Suprapubic skin (tissue), 4 donors: ENCODE data around the gene MUCL3.

ENCODE experiments used
- CTCF ChIP-seq, 2 donors: fragments of 200-600 bp in 1 of 2; fragments of 450-650 bp in 1 of 2; sonication (generic) in 1 of 2; IDR thresholded peaks; one replicate each; pipeline ENCODE4 v1.5.1; 2016 to 2019; ENCODE audit warnings: antibody characterized with exemption in 2 of 2, mild to moderate bottlenecking in 1 of 2, moderate library complexity in 1 of 2
- EP300 ChIP-seq: sonication (generic); formaldehyde crosslinking; IDR thresholded peaks from one replicate; pipeline ENCODE4 v1.6.1; 2017; ENCODE audit warnings: antibody characterized with exemption
- POLR2A ChIP-seq, 2 donors: fragments of 450-650 bp; IDR thresholded peaks; one replicate each; pipeline ENCODE4 v1.6.1; 2017; ENCODE audit warnings: antibody characterized with exemption in 2 of 2, mild to moderate bottlenecking in 2 of 2, moderate library complexity in 2 of 2
- POLR2AphosphoS5 ChIP-seq, 3 donors: sonication (generic); formaldehyde crosslinking; IDR thresholded peaks; one replicate each; pipeline ENCODE4 v1.6.1; 2017; ENCODE audit warnings: antibody characterized with exemption in 3 of 3

DNA sequence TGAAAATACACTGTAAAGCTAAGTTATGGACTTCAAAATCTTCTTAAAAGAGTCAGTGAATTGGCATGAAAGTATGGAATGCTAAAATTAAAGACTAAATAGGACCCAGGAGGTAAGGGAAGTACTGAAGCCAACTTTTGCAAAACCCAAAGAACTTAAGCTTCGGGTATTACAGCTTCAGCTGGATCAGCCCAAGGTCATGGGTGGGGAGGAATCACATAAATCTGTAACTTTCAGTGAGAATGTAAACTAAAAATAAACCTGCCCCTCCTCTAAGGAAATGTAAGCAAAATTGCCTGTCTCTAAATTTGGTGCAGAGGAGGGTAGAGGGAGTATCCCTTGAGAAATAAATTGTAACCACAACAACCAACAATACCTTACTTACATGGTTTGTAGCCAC is 38.4 kb downstream of the MUCL3 start:
- TF ChIP-seq POLR2A (IDR thresholded peaks at IDR 0.05) (no peak), CTCF (IDR thresholded peaks at IDR 0.05) (no peak), POLR2AphosphoS5 (IDR thresholded peaks at IDR 0.05) (no peak), EP300 (no peak)
